A549 (cell line): Measurements from ENCODE around the gene EP400. TPM values are rescaled to one million over a fixed set of nuclear protein-coding genes. Genes with fewer than 3 reads are reported as not detected.

Experiments
- ATAC-seq, 2 experiments: fragments of 200-7000 bp in 1 of 2; fragments of >200 bp in 1 of 2; cut with Nextera tagmentation in 1 of 2; cut with Tn5 transposase in 1 of 2; 3 replicates each; pipeline versions ENCODE4 v1.8.0 to v1.9.1; 2018 to 2020; ENCODE audit warnings: mild to moderate bottlenecking in 1 of 2, moderate library complexity in 1 of 2
- CTCF ChIA-PET: fragments of 300-600 bp; sonication (Branson Sonifier 250); formaldehyde crosslinking; extraction: SDS; loops from one replicate; lab custom pipeline; 2021; ENCODE audit warnings: antibody characterized with exemption, inconsistent platforms; lab: Yijun Ruan, JAX
- POLR2A ChIA-PET: fragments of 350-600 bp; formaldehyde crosslinking; extraction: SDS; loops from one replicate; lab custom pipeline; 2021; ENCODE audit warnings: antibody characterized with exemption, inconsistent platforms; lab: Yijun Ruan, JAX
- DNase-seq, 2 experiments: peaks; one replicate each; pipeline versions ENCODE4 v3.0.0 to v3.0.0-alpha.2; 2011 to 2016; ENCODE audit warnings: low read depth in 1 of 2, low spot score in 1 of 2
- FAIRE-seq: peaks from 2 replicates; lab custom pipeline; 2011; peaks lifted over from hg19 to GRCh38; lab: Jason Lieb, UNC
- H3K27ac ChIP-seq, 2 experiments: fragments of >200 bp; sonication (Bioruptor Twin); formaldehyde crosslinking; 3 replicates each; pipeline ENCODE4 v1.5.1; 2016 to 2017
- H3K4me1 ChIP-seq: fragments of >200 bp; sonication (Bioruptor Twin); formaldehyde crosslinking; 3 replicates; pipeline ENCODE4 v1.6.1; 2016
- H3K4me2 ChIP-seq: fragments of >200 bp; sonication (Bioruptor Twin); formaldehyde crosslinking; 3 replicates; pipeline ENCODE4 v1.6.1; 2016
- H3K4me3 ChIP-seq: fragments of >200 bp; sonication (Bioruptor Twin); formaldehyde crosslinking; 3 replicates; pipeline ENCODE4 v1.5.1; 2016
- H3K9me3 ChIP-seq: fragments of >200 bp; sonication (Bioruptor Twin); formaldehyde crosslinking; 3 replicates; pipeline ENCODE4 v1.6.1; 2016
- CHD2 ChIP-seq: fragments of 150-350 bp; IDR thresholded peaks from 2 replicates; pipeline ENCODE4 v1.6.1; 2014; ENCODE audit warnings: low read length; ENCODE audit not compliant: partially characterized antibody
- CHD4 ChIP-seq: fragments of 200-600 bp; sonication (generic); IDR thresholded peaks from 2 replicates; pipeline ENCODE4 v1.6.1; 2016; ENCODE audit warnings: antibody characterized with exemption, mild to moderate bottlenecking, borderline replicate concordance
- EHF ChIP-seq: fragments of 250-450 bp; sonication (Bioruptor Pico); IDR thresholded peaks from 2 replicates; pipeline ENCODE4 v1.5.0; 2020; ENCODE audit warnings: mild to moderate bottlenecking
- EP300 ChIP-seq, 2 experiments: fragments of >200 bp; sonication (Bioruptor Twin); formaldehyde crosslinking; IDR thresholded peaks; 2 replicates in 1 of 2; 3 replicates in 1 of 2; pipeline ENCODE4 v1.6.1; 2016 to 2017
- FOSB ChIP-seq: fragments of 250-450 bp; sonication (Bioruptor Pico); IDR thresholded peaks from 2 replicates; pipeline ENCODE4 v1.5.0; 2020; ENCODE audit warnings: mild to moderate bottlenecking, moderate library complexity
- HDAC2 ChIP-seq: fragments of 200-600 bp; sonication (generic); IDR thresholded peaks from 2 replicates; pipeline ENCODE4 v1.6.1; 2016
- HOXB13 ChIP-seq: fragments of 250-450 bp; sonication (Bioruptor Pico); IDR thresholded peaks from 2 replicates; pipeline ENCODE4 v1.5.0; 2020; ENCODE audit warnings: low read depth, mild to moderate bottlenecking, moderate library complexity
- HOXB5 ChIP-seq: fragments of 250-450 bp; sonication (Bioruptor Pico); IDR thresholded peaks from 2 replicates; pipeline ENCODE4 v1.5.0; 2020; ENCODE audit warnings: mild to moderate bottlenecking, moderate library complexity
- JUN ChIP-seq, 2 experiments: fragments of >200 bp; sonication (Bioruptor Twin); formaldehyde crosslinking; IDR thresholded peaks; 2 replicates in 1 of 2; 3 replicates in 1 of 2; pipeline ENCODE4 v1.6.1; 2016 to 2017
- MAZ ChIP-seq: fragments of 150-350 bp; IDR thresholded peaks from 2 replicates; pipeline ENCODE4 v1.6.1; 2014; ENCODE audit warnings: antibody characterized with exemption, low read depth, low read length, borderline replicate concordance
- MYC ChIP-seq: IDR thresholded peaks from 2 replicates; pipeline ENCODE4 v1.6.1; 2012; ENCODE audit warnings: mild to moderate bottlenecking, inconsistent platforms, low read length, improper control_type of control experiment, borderline replicate concordance
- NPAS2 ChIP-seq: fragments of 250-450 bp; sonication (Bioruptor Pico); IDR thresholded peaks from 2 replicates; pipeline ENCODE4 v1.8.0; 2022; ENCODE audit warnings: mild to moderate bottlenecking, moderate library complexity, borderline replicate concordance
- PHF8 ChIP-seq: fragments of 200-600 bp; sonication (generic); IDR thresholded peaks from 2 replicates; pipeline ENCODE4 v1.6.1; 2016; ENCODE audit warnings: low read depth, mild to moderate bottlenecking, antibody characterized with exemption, moderate library complexity, borderline replicate concordance
- POLR2A ChIP-seq: IDR thresholded peaks from 2 replicates; pipeline ENCODE4 v1.6.1; 2012; ENCODE audit warnings: mild to moderate bottlenecking, low read length
- POLR2AphosphoS2 ChIP-seq: conservative IDR thresholded peaks from 2 replicates; pipeline ENCODE4 v1.6.1; 2012; ENCODE audit warnings: low read length, improper control_type of control experiment, inconsistent platforms
- RAD21 ChIP-seq, 2 experiments: fragments of >200 bp in 1 of 2; sonication (Bioruptor Twin) in 1 of 2; formaldehyde crosslinking in 1 of 2; IDR thresholded peaks in 1 of 2; conservative IDR thresholded peaks in 1 of 2; 2 replicates in 1 of 2; 3 replicates in 1 of 2; pipeline ENCODE4 v1.6.1; 2012 to 2018; ENCODE audit warnings: inconsistent platforms in 1 of 2
- SMC3 ChIP-seq: fragments of >200 bp; sonication (Bioruptor Twin); formaldehyde crosslinking; IDR thresholded peaks from 3 replicates; pipeline ENCODE4 v1.6.1; 2018; ENCODE audit warnings: inconsistent platforms
- TP53 ChIP-seq: fragments of 250-450 bp; sonication (Bioruptor Pico); IDR thresholded peaks from 2 replicates; pipeline ENCODE4 v1.5.0; 2021; ENCODE audit warnings: mild to moderate bottlenecking, moderate library complexity
- WGBS: methylation state at CpG from one replicate; pipeline ENCODE4 v1.1.6; 2017; ENCODE audit errors: missing lambda C conversion rate; 5-methylcytosine and 5-hydroxymethylcytosine counted together
- polyA minus RNA-seq: library from RNA; depleted of rRNA, polyadenylated mRNA; stranded (reverse); fragments of >200 nt; gene quantifications from 2 replicates; pipeline ENCODE4 v1.2.3, GENCODE V29; 2011; rRNA and poly(A)+ RNA removed
- polyA plus RNA-seq, 4 experiments: library from polyadenylated mRNA; depleted of rRNA in 3 of 4; stranded (reverse); fragments of >200 nt; fragmentation: RNase III in 1 of 4; extraction: RNeasy Plus Mini Kit Qiagen cat#74134 plus additional on column Dnase treatment in 1 of 4; gene quantifications; 2 replicates in 3 of 4; 3 replicates in 1 of 4; pipeline ENCODE4 v1.2.3, GENCODE V29; 2011 to 2017
- TF ChIP-seq, protein P1 (sequence below): fragments of >200 bp; sonication (Bioruptor Twin); formaldehyde crosslinking; IDR thresholded peaks from 3 replicates; pipeline ENCODE4 v1.5.1; 2016
- TF ChIP-seq, protein P2 (sequence below): fragments of >200 bp; sonication (Bioruptor Twin); formaldehyde crosslinking; IDR thresholded peaks from 3 replicates; pipeline ENCODE4 v1.6.1; 2016
- TF ChIP-seq, protein P3 (sequence below): IDR thresholded peaks from 2 replicates; pipeline ENCODE4 v1.6.1; 2012
- TF ChIP-seq, protein P4 (sequence below): fragments of 200-600 bp; sonication (generic); IDR thresholded peaks from 2 replicates; pipeline ENCODE4 v1.6.1; 2016; ENCODE audit warnings: antibody characterized with exemption, mild to moderate bottlenecking, moderate library complexity

The EP400 gene, protein sequence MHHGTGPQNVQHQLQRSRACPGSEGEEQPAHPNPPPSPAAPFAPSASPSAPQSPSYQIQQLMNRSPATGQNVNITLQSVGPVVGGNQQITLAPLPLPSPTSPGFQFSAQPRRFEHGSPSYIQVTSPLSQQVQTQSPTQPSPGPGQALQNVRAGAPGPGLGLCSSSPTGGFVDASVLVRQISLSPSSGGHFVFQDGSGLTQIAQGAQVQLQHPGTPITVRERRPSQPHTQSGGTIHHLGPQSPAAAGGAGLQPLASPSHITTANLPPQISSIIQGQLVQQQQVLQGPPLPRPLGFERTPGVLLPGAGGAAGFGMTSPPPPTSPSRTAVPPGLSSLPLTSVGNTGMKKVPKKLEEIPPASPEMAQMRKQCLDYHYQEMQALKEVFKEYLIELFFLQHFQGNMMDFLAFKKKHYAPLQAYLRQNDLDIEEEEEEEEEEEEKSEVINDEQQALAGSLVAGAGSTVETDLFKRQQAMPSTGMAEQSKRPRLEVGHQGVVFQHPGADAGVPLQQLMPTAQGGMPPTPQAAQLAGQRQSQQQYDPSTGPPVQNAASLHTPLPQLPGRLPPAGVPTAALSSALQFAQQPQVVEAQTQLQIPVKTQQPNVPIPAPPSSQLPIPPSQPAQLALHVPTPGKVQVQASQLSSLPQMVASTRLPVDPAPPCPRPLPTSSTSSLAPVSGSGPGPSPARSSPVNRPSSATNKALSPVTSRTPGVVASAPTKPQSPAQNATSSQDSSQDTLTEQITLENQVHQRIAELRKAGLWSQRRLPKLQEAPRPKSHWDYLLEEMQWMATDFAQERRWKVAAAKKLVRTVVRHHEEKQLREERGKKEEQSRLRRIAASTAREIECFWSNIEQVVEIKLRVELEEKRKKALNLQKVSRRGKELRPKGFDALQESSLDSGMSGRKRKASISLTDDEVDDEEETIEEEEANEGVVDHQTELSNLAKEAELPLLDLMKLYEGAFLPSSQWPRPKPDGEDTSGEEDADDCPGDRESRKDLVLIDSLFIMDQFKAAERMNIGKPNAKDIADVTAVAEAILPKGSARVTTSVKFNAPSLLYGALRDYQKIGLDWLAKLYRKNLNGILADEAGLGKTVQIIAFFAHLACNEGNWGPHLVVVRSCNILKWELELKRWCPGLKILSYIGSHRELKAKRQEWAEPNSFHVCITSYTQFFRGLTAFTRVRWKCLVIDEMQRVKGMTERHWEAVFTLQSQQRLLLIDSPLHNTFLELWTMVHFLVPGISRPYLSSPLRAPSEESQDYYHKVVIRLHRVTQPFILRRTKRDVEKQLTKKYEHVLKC (N-terminal part only)
- 9.7 and 18.5 TPM in 2 replicates for polyA plus RNA-seq (2011; rRNA removed)
- polyA plus RNA-seq (2012; cell fraction: cytosol; rRNA removed): 9.4 and 11.5 TPM in 2 replicates
- polyA plus RNA-seq (2012; cell fraction: nucleus; rRNA removed): 35.1 and 46.1 TPM in 2 replicates
- 14.9 to 18.0 TPM (median 15.2 TPM) in 3 replicates for polyA plus RNA-seq (2017; fragmentation: RNase III; extraction: RNeasy Plus Mini Kit Qiagen cat#74134 plus additional on column Dnase treatment)
- polyA minus RNA-seq: 21.2 and 25.8 TPM in 2 replicates

DNA sequence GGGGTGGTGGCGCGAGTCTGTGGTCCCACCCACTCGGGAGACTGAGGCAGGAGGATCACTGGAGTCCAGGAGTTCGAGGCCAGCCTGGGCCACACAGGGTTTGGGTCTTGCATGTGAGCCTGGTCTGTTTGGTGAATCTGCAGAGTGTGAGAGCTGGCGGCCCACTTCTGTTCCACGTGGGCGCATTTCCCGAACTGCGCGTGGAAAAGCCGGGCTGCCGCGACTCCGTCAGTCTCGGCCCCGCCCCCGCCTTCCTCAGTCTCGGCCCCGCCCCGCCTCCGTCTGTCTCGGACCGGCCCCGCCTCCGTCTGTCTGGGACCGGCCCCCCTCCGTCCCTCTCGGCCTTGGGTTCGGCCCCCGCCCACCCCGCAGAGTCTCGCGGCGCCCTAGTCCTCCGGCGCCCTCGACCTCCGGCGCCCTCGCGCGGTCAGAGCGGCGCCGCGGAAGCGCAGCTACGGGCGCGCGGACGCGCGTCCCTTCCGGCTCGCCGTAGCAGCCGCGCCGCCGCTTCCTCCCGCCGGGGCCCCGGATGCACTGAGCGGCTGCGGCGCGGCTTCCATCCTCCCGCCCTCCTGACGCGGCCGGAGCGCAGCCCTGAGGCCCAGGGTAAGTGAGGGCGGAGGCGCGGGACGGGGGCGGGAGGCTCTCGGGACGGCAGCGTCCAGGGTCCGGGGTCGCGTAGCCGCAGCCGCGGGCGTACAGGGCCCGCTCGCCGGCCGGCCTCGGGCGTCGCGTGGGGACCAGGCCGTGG, at the start of gene EP400:
Gene EP400, plus strand, starts transcription at position 512 of the 751 bp plus-strand sequence. CDS start 10,678 bp downstream, outside the sequence.
- Histone ChIP-seq H3K4me3 (peak within 1 kb of the TSS; percentile 81), H3K27ac (peak within 1 kb of the TSS; percentile 93 to 98), H3K4me2 (peak within 1 kb of the TSS; percentile 80), H3K4me1 (peaks cover 7% of the 10 kb centered on the region), H3K9me3 (no peaks in the 10 kb centered on the region)
- ChIA-PET CTCF (interaction anchor here (0.6 to 5.9 kb wide), 22 partner anchors 14 to 848 kb away, joined by 3 to 58 read pairs (median 3); no protein-coding TSS in a partner anchor), POLR2A (interaction anchor here (0.7 to 1.5 kb wide), 4 partner anchors 13 to 100 kb away, joined by 3 to 6 read pairs (median 4); no protein-coding TSS in a partner anchor)
- FAIRE-seq: no peak
- peak; percentile 89 to 90 for ATAC-seq
- DNase-seq: peak; percentile 87 to 95
- WGBS: 2% methylated on average over 40 of the region's 97 CpGs
- TF ChIP-seq TP53 (CRISPR knock-in tag) (peak; percentile 16; the same call in 1 of the 2 replicates), MYC (peak; percentile 49; the same call in 1 of the 2 replicates), POLR2AphosphoS2 (no peak), POLR2A (peak; percentile 57), RAD21 (conservative IDR thresholded peaks at IDR 0.05 in 1 of 2, IDR thresholded peaks at IDR 0.05 in 1 of 2) (peak; percentile 61 to 93), HOXB13 (CRISPR knock-in tag) (peak; percentile 59; the same call in 1 of the 2 replicates), MAZ (peak; percentile 81; the same call in 1 of the 2 replicates), EHF (CRISPR knock-in tag) (no peak), NPAS2 (no peak), CHD4 (0 out of 2 replicates have a peak, but pooled peaks have one; percentile 72), CHD2 (peak; percentile 80), SMC3 (peak; percentile 96), PHF8 (peak; percentile 89; the same call in 1 of the 2 replicates), FOSB (no peak), JUN (IDR thresholded peaks at IDR 0.05) (peak; percentile 69 to 93; a peak in 4 of 5 replicates), HDAC2 (no peak), EP300 (IDR thresholded peaks at IDR 0.05) (0 out of 5 replicates have a peak, but pooled peaks of 1 of the 2 experiments have one; percentile 28), HOXB5 (0 out of 2 replicates have a peak, but pooled peaks have one; percentile 13)
- TF ChIP-seq, protein P1, sequence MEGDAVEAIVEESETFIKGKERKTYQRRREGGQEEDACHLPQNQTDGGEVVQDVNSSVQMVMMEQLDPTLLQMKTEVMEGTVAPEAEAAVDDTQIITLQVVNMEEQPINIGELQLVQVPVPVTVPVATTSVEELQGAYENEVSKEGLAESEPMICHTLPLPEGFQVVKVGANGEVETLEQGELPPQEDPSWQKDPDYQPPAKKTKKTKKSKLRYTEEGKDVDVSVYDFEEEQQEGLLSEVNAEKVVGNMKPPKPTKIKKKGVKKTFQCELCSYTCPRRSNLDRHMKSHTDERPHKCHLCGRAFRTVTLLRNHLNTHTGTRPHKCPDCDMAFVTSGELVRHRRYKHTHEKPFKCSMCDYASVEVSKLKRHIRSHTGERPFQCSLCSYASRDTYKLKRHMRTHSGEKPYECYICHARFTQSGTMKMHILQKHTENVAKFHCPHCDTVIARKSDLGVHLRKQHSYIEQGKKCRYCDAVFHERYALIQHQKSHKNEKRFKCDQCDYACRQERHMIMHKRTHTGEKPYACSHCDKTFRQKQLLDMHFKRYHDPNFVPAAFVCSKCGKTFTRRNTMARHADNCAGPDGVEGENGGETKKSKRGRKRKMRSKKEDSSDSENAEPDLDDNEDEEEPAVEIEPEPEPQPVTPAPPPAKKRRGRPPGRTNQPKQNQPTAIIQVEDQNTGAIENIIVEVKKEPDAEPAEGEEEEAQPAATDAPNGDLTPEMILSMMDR: peak; percentile 85
- TF ChIP-seq, protein P2, sequence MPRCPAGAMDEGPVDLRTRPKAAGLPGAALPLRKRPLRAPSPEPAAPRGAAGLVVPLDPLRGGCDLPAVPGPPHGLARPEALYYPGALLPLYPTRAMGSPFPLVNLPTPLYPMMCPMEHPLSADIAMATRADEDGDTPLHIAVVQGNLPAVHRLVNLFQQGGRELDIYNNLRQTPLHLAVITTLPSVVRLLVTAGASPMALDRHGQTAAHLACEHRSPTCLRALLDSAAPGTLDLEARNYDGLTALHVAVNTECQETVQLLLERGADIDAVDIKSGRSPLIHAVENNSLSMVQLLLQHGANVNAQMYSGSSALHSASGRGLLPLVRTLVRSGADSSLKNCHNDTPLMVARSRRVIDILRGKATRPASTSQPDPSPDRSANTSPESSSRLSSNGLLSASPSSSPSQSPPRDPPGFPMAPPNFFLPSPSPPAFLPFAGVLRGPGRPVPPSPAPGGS: 0 out of 3 replicates have a peak, but pooled peaks have one; percentile 58
- TF ChIP-seq, protein P3, sequence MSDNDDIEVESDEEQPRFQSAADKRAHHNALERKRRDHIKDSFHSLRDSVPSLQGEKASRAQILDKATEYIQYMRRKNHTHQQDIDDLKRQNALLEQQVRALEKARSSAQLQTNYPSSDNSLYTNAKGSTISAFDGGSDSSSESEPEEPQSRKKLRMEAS: peak; percentile 67
- TF ChIP-seq, protein P4, sequence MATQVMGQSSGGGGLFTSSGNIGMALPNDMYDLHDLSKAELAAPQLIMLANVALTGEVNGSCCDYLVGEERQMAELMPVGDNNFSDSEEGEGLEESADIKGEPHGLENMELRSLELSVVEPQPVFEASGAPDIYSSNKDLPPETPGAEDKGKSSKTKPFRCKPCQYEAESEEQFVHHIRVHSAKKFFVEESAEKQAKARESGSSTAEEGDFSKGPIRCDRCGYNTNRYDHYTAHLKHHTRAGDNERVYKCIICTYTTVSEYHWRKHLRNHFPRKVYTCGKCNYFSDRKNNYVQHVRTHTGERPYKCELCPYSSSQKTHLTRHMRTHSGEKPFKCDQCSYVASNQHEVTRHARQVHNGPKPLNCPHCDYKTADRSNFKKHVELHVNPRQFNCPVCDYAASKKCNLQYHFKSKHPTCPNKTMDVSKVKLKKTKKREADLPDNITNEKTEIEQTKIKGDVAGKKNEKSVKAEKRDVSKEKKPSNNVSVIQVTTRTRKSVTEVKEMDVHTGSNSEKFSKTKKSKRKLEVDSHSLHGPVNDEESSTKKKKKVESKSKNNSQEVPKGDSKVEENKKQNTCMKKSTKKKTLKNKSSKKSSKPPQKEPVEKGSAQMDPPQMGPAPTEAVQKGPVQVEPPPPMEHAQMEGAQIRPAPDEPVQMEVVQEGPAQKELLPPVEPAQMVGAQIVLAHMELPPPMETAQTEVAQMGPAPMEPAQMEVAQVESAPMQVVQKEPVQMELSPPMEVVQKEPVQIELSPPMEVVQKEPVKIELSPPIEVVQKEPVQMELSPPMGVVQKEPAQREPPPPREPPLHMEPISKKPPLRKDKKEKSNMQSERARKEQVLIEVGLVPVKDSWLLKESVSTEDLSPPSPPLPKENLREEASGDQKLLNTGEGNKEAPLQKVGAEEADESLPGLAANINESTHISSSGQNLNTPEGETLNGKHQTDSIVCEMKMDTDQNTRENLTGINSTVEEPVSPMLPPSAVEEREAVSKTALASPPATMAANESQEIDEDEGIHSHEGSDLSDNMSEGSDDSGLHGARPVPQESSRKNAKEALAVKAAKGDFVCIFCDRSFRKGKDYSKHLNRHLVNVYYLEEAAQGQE: peak; percentile 80
